DOHH2 (cell line): ENCODE measurements around the gene WWTR1.

Source experiments
- CTCF ChIP-seq: fragments of 200-600 bp; sonication (generic); IDR thresholded peaks from one replicate; pipeline ENCODE4 v1.5.1; 2014; ENCODE audit warnings: antibody characterized with exemption, mild to moderate bottlenecking, low read depth, low read length; ENCODE audit not compliant: poor library complexity, severe bottlenecking
- EZH2phosphoT487 ChIP-seq: fragments of 200-600 bp; sonication (generic); IDR thresholded peaks from 2 replicates; pipeline ENCODE4 v1.6.1; 2017; ENCODE audit warnings: borderline replicate concordance, mild to moderate bottlenecking, antibody characterized with exemption, low read length, moderate library complexity, mixed read lengths

DNA sequence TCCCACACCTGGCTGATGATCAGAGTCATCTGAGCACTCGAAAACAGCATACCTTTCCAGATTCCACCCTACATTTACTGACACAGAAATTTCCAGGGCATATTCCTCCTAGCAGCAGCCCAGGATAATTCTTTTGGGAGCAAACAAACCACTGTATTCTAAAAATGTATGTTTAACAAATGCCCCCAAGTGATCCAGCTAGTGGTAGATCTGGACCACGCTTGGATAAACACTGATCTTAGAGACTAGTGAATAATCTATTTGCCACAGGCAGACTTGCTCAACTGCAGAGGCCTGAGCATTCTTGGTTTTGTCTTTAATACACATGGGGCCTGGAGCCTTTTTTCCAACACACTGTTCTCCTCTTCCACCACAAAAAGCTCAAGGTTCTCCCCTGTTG is 93.7 kb downstream of the WWTR1 start:
- no peak for TF ChIP-seq CTCF
- TF ChIP-seq EZH2phosphoT487 = no peak
